ENCODE results near the gene CST2.
"Not testable (repeated sequence)": the region's sequence is repeated elsewhere in the genome, so short reads cannot be mapped to it uniquely, and the experiment has no call there.

DNA sequence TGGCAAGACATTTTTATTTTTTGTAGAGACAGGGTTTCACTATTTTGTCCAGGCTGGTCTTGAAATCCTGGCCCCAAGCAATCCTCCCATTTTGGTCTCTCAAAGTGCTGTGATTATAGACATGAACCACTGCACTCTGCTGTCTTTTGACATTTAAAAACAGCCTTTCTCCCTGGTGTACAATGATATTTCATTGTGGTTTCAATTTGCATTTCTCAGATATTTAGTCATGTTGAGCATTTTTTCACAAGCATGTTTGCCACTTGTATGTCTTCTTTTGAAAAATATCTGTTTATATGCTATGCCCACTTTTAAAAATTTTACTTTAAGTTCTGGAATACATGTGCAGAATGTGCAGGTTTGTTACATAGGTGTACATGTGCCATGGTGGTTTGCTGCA lies 47.9 kb downstream of the CST2 start:
- TF ChIP-seq POLR2A, POLR2AphosphoS5, TAF1, SPI1 (IDR thresholded peaks at IDR 0.05; ENCODE audit: low read depth, low read length): not testable (repeated sequence)
